Skeletal muscle cell (primary cell): ENCODE data around the gene XCR1.

Experiments
- DNase-seq: peaks from one replicate; pipeline ENCODE4 v3.0.0-alpha.2; 2010; ENCODE audit warnings: low read depth
- H3K4me3 ChIP-seq: 2 replicates; pipeline ENCODE4 v1.5.1; 2011; ENCODE audit warnings: low read depth, mild to moderate bottlenecking, control low read depth, low read length, moderate library complexity

XCR1 gene

DNA sequence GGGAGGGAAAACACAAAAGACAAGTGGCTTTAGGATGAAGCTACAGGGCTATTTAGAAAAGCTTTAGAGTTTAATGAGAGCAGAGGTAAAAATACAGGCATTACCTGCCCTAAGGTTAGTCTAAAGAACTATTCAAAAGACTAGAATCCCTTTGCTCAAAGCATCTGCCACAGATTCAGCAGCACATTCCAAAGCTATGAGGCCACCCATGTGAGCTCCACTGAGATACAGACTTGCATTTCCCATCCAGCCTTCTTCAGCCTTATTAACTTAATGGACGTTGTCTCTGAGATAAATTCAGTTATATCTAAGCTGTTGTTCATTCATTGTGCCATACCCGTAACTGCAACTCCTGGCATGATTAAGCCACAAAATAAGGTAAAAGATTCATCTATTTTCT, 58.6 kb downstream of the XCR1 start:
- H3K4me3 ChIP-seq = no peak overlapping the region
- no peak for DNase-seq

DNA sequence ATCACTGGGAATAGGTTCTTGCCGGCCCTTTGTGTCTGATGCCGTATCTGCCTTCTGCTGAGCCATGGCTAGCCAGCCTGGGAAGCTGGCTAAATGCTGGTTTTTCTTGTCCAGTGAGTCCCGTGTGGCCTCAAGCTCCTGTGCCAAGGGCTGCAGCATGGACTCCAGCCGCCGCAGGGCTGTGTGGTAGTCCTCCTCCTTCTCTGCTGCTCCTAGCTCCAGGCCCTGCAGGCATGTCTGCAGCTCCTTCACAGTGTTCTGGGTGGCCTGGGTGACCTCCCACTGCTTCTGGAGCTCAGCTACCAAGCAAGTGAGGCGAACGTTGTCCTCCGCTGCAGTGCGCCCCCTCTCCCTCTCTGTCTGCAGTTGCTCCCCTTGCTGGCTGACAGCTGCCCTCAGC, 59.1 kb downstream of the XCR1 start:
- DNase-seq = no peak
- no peak overlapping the region for H3K4me3 ChIP-seq

DNA sequence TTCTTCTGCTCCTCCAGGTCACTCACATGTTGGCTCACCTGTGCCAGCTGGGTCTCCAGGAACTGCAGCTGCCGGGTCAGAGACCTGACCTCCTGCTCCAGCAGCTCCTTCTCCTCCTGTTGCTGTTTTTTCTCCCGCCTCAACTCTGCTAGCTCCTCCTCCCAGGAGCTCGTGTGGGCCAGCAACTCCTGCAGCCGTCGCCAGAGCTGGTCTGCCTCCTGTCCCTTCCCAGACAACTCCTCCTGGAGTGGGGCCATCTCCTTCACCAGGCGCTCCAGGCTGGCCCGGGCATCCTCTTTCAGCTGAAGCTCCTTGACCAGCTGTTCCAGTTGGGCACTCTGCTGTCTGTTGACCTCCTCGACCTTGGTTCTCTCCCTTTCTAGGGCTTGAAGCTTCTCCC, 59.6 kb downstream of the XCR1 start:
- DNase-seq = no peak
- no peak overlapping the region for H3K4me3 ChIP-seq
